GM19452 (cell line): ENCODE data around the gene BRD3.

Source experiments
- ATAC-seq: cut with Tn5 transposase; IDR thresholded peaks from one replicate; pipeline ENCODE4 v1.9.1; 2021; ENCODE audit not compliant: unreplicated experiment

Gene BRD3

DNA sequence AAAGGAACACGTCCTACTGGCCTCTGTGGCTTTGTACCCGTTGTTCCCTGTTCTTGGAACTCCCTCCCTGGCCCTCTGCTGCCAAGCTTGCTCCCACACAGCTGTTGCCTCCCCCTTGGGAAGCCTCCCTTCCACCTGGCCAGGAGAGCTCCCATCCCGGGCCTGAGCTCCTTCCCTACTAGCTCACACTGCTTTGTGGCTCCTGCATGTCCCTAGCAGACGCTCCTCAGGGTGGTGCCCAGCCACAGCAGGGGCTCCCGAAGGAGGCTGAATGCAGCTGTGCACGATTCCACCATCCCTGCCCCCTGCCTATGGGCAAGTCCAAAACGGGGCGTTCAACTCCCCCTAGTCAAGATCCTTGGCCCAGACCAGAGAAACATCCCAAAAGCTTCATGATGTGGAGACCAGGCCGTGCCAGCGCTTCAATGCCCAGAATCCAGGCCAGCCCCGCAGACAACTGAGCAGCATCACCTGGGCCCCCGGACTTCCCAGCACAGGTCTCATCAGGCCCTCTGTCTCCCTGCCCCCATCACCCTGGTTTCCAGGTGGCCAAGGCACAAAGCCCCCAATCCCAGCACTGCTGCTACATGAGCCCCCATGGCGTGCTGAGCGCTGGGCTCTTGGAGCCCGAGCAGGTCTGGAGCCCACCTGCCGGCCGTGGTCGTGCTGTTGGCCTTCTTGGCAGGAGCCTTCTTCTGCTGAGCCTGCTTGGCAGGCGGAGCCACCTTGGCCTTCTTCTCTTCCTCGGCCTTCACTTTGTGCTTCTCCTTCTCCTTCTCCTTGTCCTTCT lies 28.2 kb downstream of the BRD3 start:
- no peak for ATAC-seq

DNA sequence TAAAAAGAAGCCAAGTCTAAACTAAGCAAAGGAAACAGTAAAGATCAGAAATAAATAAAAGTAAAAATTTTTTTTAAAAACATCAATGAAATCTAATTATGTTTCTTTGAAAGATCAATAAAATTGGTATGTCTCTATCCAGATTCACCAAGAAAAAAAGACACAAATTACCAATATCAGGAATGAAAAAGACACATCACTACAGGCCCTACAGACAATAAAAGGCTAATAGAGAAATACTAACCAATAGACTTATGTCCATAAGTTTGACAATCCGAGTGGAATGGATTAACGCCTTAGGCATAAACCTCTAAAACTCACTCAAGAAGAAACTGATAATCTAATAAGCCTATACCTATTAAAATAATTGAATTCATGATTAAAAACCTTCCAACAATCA lies 30.2 kb downstream of the BRD3 start:
- ATAC-seq = no peak

DNA sequence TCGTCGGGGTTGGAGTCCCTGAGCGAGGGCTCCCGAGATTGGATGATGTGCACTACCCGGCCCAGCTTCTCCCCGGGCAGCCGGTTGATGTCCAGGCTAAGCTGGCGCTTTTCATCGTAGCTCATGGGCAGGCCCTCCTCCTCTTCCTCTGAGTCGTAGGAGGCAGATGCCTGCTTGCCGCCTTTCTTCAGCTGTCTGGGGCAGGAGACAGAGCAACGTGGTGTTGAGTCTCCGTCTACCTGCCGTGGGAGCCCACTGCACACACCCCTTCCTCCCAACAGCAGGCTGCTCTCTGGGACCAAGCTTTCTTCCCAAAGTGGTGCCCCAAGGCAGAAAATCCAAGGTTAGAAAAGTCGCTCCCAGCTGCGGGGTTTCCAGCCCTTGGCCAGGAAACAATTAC lies 31.7 kb downstream of the BRD3 start:
- no peak for ATAC-seq

DNA sequence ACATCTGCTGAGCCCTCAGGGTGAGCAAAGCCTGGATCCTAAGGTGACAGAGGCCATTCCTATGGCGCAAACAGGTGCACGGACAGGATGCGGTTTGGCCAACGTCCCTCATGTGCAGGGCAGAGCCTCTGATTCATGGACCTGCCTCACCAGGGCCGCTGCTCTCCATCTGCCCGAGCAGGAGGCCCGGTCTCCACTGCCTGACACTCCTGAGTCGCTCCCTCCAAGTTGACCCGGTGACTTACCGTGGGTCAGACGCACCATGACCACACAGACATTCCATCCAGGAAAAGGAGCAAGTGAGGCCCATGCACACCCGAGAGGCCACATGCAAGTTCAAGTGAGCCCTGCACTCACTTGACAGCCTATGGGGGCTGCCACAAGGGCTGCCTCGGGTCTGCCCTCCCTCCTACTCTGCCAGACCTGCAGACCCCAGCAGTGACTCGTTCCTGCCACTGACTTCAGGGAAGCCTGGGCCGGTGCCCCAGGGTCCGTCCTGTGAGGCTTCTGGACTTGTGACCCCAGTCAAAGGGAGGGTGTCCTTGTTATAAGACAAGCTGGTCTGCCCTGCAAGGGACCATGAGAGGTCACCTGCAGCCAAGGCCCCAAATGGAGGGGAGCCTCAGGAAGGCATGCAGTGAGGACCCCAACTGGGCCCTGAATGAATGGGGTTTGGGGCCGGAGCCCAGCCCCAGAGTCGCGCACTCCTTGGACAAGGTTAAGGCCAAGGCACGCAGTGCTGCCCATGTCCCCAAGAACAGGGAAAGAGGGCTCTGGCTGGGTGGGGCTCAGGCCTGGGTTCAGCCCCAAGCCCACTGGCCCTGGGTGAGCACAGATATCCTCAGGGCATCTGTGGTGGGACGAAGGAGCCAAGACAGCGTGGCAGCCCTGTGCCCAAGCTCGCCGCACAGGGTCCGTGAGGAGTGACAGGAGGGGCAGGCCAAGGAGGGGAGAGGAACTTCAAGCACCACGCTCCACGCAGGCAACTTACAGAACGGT lies 32.5 kb downstream of the BRD3 start:
- ATAC-seq = no peak

DNA sequence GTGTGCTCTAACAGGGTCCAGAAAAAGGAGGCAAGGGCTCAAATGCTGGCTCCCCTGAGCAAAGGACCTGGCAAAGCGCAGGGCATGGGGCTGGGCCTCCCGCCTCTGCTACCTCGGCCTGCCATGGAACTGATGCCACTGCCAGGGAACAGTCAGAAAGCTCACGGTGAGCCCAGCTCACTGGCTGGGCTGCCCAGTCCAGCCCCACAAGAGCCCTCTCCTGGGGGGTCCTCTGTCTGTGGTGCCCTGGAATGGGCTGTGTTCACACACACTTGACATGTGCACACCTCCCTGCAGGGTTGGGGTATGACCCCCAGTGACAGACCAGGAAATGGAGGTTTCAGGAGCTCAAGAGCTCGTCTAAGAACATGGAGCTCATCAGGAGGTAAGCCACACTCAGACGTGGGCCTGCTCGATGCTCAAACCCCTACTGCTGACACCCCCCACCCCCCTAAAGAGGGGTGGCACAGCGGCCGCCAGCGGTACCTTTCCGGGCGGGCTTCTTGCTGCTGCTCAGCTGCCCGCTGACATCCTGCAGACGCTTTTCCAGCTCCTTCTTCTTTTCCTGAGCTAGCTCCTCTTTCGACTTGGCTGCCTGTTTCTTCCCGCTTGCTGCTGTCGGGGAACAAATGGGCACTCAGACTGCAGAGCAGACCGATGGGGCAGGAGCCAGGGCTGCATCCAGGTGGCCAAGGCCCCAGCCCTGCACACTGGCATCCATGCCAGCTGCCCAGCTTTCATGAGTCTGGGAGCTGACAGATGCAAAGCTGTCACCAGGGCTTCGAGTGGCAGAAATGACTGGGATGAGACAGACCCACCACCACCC lies 33.4 kb downstream of the BRD3 start:
- no peak for ATAC-seq

DNA sequence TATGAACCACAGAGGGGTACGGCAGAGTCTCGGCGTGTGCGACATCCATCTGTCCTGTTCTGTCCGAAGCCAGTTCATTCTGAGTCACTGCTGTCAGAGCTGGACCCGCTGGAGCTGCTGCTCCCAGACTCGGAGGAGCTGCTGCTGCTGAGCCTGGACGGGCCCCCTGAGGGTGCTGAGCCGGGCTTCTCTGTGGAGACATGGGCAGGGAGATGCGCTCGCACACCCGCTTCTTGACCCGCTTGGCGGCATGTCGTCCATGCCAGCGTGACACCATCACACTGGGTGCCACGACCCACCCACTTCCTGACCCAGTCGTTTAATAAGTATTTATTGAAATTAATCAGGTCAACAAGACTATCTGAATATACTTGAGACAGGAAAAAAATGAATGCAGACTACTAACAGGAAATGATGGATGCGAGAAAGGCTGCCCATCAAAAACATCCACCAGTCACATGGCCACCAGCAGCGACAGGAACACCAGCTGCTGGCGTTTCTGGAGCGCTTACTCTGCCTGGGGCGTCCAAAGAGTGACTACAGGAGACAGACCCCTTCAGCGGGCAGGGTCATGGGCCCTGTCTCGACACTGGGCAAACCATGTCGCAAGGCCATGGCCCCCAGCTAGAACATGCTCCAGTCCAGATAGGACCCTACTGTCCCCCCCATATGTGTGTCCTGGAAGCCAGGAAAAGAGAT lies 34.2 kb downstream of the BRD3 start:
- ATAC-seq = no peak

DNA sequence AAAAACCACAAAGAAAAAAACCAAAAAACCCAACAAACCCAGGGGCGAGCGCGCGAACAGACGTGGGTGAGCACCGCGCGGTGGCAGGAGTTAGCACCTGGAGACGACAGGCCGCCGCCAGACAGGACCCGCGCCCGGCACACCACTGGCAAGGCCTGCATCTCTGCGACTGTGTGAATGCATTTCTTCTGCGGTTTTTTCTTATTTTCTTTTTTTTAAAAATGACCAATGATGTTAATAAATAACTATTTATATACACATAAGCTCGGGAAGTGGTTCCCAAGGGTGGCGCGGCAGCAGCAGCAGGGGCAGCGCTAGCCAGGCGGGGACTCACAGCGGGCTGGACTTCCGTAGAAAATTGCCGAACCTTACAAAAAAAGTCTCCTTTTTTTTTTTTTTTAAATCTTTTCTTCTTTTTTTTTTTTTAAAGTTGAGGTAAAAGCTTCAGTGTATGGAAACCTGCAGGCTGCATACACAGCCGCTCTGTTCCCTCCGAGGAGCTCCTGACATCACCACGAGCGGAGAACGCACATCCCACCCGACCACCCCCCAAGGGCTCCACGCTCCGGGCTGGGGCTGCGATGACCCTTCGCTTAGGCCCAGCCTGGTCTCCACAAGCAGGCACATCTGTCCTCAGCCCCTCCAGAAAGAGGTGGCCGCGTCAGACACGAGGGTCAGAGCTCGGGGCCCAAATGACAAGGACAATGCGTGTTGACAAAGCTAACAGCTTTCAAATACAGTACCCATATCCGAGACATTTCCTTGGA lies 35.2 kb downstream of the BRD3 start:
- ATAC-seq = no peak

DNA sequence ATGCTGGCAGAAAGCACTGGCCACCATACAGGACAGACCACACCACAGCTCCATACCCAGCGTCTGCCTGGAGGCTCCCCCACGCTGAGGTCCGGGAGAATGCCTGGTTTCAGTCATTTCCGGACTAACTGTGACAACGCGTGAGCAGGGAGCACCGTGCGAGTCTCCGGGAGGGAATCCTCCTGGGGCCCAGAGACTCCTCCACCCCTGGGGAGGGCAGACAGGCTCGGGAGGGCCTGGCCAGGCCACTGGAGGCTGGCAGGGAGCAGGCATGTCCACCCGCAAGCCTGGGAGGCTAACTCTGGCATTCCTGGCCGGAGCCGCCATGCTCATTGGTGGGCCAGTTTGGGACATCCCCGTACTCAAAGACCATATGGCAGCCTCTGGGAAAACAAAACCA lies 36.0 kb downstream of the BRD3 start:
- no peak for ATAC-seq

DNA sequence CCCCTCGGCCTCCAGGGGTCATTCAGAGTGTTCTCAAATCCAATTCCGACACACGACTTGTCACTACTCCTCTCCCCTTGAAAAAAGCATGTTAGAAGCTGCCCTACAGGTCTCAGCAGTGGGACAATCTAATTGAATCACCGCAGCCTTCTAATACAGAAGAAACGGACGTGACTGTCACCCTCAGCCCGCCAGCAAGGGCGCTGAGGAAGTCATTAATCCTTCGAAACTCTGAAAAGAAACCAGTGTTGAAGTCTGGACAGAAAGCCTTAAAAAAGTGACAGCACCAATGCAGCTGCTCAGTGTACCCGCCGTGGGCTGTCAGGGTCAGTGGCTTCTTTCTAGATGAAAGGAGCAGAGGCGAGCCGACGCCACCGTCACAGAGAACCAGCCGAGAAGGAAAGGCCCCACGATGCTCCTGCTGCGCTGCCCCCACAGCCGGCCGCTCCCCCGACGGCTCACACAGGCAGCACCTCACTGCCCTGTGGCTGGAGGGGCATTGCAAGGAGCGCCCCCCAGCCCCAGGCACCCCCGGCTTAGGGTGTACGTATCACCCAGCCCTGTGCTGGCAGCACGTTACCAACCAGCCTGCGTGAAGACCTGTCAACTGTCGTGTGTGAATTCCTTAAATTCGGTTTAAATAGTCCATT lies 36.9 kb downstream of the BRD3 start:
- ATAC-seq = no peak

DNA sequence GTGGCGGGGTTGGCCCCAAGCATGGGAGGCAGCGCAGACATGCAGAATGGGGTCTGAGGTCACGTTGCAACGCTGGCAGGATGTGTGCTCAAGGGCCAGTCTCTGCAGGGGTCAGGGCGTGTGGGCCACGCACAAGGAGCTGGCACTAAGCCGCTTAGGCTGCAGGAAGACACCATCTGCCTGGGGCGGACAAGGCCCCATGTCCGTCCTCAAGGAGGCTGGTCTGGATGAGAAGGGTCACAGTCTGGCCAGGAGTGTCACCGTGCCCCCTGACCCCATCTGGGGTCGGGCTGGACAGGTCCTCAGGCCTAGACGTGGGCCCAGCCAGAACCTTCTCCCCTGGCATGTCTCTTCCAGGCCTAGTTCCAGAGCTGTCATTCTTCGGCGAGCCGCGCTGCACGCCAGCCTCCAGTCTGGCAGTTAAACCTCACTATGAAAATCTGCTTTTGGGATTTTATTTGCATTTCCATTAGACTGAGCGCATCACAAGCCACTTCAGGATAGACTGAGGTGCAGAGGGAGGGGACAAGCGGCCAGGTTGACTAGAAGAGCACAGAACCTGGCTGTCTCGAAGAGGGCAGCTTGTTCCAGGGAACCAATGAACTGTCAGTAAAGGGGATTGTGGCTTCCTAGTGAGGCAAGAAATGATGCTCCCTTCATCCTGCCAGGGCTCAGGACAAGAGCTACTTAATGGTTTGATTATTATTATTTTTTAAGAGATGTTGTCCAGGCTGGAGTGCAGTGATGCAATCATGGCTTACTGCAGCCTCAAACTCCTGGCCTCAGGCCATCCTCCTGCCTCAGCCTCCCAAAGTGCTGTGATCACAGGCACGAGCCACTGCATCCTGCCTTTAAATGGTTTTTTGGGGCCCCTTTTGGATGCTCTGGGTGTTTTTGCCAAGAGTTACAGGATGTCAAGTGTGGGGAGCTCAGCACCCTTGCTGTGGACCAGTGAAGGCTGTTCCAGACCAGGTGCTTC lies 38.3 kb downstream of the BRD3 start:
- ATAC-seq = no peak

DNA sequence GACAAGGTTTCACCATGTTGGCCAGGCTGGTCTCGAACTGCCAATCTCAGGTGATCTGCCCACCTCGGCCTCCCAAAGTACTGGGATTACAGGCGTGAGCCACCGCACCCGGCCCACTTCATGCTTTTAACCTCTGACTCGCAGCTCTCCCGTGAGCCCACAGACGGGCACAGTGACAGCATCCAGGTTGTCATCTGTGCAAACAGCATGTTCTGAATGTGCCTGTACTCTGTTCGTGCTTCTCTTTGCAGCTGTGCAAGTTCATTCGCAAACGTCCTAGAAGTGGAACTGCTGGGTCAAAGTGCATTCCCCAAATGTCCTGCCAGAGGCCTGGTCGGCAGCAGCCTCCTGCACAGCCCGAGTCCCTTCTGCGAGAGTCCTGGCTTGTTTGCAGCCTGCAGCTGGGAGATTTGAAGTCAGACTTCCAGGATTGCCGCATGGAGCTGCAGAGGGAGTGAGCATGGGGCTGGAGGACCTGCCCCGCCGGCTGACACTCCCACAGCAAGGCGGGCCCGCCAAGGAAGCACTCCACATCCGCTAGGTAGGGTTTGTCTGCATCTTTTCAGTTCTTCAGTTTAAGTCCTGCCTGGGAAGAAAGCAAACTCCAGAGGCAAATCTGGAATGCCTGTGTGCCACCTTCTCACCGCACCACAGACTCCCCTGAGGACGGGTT lies 39.1 kb downstream of the BRD3 start:
- ATAC-seq = no peak

DNA sequence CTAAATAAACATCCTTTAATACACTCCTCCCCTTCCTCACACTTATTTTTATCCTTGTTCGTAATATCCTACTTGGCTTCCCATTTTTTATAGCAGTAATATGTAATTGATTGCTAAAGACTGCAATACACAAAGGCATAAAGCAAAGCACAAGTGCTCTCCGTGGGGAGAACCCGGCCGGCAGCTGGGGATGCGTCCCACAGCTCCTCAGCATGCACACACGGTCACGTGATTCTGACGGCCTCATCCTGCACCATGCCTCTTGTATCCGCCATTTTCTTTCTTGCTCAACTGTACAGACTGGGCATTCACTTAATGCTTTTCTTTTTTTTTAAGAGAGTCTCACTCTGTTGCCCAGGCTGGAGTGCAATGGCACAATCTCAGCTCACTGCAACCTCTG lies 39.8 kb downstream of the BRD3 start:
- ATAC-seq = no peak

DNA sequence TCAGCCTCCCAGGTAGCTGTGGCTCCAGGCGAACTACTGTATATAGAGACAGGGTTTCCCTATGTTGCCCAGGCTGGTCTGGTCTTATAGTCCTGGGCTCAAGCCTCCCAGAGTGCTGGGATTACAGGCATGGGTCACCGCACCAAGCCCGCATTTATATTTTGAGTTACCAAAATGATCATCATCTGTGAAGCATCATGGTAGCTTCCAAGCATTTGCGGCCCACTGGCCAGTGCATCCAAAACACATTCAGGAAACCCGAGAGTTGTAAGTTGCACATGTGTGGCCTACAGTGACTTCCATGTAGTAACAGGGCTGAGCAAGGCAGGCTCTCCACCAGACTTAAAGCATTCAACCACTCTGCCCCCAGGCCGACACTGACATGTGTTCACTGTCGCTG lies 40.3 kb downstream of the BRD3 start:
- no peak for ATAC-seq

DNA sequence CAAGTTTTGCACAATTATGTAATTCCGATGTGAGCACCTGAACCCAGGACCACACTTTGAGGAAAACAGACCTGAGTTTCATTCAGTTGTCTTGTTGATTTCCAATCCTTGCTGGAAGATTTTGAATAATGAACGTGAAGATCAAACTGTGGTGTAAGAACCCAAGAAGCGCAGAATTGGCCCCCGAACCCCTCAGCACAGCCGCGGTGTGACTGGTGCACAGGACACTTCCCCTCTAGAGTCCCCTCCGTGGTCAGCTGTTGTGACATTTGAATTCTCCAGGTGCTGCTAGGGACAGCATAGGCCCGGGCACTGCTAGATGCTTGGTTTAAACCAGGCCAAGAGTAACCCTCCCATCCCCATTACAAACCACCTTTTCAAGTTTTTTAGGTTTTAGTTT lies 40.8 kb downstream of the BRD3 start:
- ATAC-seq = no peak

DNA sequence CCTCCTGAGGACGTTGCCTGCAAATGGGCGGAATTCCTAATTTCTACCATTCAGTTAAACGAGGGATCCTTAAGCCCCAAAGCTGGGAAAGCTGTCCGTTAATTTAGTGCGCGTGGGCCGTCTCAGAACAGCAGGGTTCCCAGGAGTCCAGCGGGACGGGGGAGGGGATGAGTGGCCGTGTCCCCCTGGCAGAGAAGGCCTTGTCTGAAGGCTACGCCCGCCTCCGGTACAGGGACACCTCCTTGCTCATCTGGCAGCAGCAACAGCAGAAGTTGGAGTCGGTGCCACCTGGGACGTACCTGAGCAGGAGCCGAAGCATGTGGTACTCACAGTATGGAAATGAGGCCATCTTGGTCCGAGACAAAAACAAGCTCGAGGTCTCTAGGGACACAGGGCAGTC lies 41.2 kb downstream of the BRD3 start:
- ATAC-seq = no peak

DNA sequence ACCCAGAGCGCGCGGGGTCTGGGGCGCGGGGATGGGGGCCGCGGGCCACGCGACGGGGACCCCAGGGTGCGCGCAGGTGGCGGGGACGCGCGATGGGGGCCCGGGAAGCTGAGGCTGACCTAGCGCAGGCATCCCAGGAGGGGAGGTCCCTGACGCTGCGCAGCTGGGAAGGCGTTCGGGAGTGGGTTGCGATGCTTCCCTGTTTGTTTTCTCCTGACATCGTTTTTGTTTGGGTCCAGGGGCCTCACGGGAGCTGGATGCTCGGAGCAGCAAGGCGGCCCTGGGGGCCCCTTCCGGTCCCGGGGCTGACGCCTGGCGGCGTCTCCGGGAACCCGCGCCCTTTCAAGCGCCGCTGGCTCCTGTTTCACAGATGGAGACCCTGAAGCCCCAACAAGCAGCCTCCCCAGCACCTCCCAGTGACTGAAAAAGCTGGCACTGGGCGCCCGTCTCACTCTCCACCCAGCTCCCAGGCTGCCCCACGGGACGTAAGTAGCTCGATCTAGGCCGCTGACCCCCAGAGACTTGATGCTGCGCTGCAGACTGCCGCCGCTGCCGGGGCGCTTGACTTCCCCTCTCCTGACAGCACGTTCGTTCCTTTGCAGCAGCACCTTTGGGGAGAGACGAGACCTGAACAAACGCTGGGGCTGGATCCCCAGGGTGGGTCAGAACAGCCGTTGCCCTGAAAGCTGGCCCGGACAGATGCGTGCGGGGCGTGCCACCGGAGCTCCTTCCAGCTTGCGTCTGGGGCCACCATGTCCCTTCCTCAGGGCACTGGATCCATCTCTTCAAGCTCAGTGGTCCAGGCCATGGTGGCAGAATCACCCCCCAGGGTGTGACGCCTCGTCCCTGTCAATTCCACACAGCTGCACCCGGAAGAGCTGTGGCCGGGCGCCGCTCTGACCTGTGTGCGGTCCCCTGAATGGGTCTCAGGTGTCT lies 42.0 kb downstream of the BRD3 start:
- peak; percentile 47 for ATAC-seq
